ENCODE data around the gene SPR.
A peak's percentile ranks its signal among the peaks of the same experiment; 100 is the strongest.

SPR gene

DNA sequence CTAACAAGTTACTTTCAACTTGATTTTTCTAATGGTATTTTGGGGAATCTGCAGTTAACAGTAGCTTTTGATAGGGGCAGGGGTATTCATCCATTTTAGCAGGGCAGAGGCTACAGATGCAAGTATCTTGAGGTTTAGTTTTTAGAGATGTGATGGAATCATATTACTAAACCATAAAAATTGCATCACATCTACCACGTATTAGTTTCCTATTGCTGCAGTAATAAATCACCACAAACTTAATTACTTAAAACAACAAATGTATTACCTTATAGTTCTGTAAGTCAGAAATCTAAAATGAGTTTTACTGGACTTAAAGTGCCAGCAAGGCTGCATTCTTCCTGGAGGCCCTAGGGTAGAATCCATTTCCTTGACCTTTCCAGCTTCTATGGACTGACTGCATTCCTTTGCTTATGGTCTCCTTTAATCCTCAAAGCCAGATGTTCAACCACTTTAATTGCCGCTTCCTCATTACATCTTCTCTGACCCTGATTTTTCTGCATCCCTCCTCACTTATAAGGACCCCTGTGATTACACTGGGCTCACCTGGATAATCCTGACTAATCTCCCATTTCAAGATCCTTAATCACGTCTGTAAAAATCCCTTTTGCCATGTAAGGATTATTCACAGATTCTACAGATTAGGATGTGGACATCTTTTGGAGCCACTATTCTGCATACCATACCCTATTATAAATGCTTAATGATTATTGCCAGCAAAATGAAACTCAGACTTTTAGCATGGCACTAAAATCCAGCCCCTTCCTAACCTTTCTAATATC, 39.5 kb upstream of the SPR start:
- peaks cover 8% of the 10 kb centered on the region for H3K27me3 ChIP-seq (replicated peaks)
- in situ Hi-C loops (cut with HindIII; ENCODE audit: low pct_ligation_motif_present, low sequenced_read_pairs), result no loop called here

GRCh38 chr2:72848436-72849137, 38.6 kb upstream of the SPR start:
- no peak for TF ChIP-seq CTCF (IDR thresholded peaks at IDR 0.05; ENCODE audit: low read depth, low read length, missing control alignments)
- in situ Hi-C loops (cut with HindIII; ENCODE audit: low pct_ligation_motif_present, low sequenced_read_pairs), result no loop called here
- Histone ChIP-seq H3K27ac (no peak overlapping the region), H3K27me3 (replicated peaks) (peaks cover 8% of the 10 kb centered on the region), H3K36me3 (replicated peaks) (no peaks in the 10 kb centered on the region), H3K4me3 (ENCODE audit: low read depth, low read length) (no peak overlapping the region)
- DNase-seq, result no peak

More for the DNA sequence above, 39.5 kb upstream of the SPR start:
- TF ChIP-seq CTCF (IDR thresholded peaks at IDR 0.05; ENCODE audit: low read depth, low read length, missing control alignments), result no peak
- Histone ChIP-seq H3K27ac (no peak overlapping the region), H3K36me3 (replicated peaks) (no peaks in the 10 kb centered on the region), H3K4me3 (ENCODE audit: low read depth, low read length) (no peak overlapping the region)
- DNase-seq, result no peak

DNA sequence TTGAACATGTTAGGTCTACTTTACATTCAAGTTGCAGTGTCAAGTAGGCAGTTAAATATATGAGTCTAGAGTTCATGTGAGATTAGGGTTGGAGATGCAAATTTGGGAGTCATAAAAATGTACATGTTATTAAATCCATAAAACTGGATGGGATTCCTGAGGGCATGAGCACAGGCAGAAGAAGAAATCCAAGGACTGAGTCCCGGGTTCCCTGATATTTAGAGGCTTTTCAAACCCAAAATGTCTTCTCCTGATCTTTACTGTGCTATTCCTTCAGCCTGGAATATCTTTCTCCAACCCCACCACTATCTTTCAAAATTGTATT, 38.1 kb upstream of the SPR start:
- in situ Hi-C loops (cut with HindIII; ENCODE audit: low pct_ligation_motif_present, low sequenced_read_pairs), result no loop called here
- no peak for TF ChIP-seq CTCF (IDR thresholded peaks at IDR 0.05; ENCODE audit: low read depth, low read length, missing control alignments)
- Histone ChIP-seq H3K4me3 (ENCODE audit: low read depth, low read length) (no peak overlapping the region), H3K27ac (no peak overlapping the region), H3K27me3 (replicated peaks) (peaks cover 10% of the 10 kb centered on the region), H3K36me3 (replicated peaks) (no peaks in the 10 kb centered on the region)
- DNase-seq, result no peak

GRCh38 chr2:72851333-72851732, 35.9 kb upstream of the SPR start:
- Histone ChIP-seq H3K27me3 (replicated peaks) (peaks cover 12% of the 10 kb centered on the region), H3K36me3 (replicated peaks) (no peaks in the 10 kb centered on the region), H3K27ac (no peak overlapping the region), H3K4me3 (ENCODE audit: low read depth, low read length) (no peak overlapping the region)
- in situ Hi-C loops (cut with HindIII; ENCODE audit: low pct_ligation_motif_present, low sequenced_read_pairs), result no loop called here
- DNase-seq, result no peak
- TF ChIP-seq CTCF (IDR thresholded peaks at IDR 0.05; ENCODE audit: low read depth, low read length, missing control alignments), result no peak

DNA sequence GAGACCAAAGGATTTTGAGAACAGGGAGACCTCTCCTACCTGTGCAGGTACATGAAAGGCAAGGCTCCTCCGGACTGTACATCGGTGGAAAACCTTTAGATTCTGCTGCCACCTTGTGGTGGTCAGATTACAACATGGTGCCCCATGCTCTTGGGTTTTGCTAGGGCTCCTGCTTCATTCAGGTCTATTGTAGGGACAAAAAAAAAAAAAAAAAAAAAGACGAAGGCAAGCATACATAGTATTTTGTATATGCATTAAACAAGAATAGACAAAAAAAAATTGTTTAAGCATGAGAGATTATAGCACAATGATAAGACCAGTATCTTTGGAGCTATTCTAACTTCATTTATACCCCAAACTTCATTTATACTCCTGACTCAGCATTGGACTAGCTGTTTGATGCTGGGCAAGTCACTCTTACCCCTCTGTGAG, 27.4 kb upstream of the SPR start:
- H3K4me3 ChIP-seq (ENCODE audit: low read depth, low read length), result no peak overlapping the region
- peaks cover 3% of the 10 kb centered on the region for H3K27me3 ChIP-seq (replicated peaks)
- in situ Hi-C loops (cut with HindIII; ENCODE audit: low pct_ligation_motif_present, low sequenced_read_pairs), result no loop called here
- DNase-seq, result peak; percentile 55
- no peaks in the 10 kb centered on the region for H3K36me3 ChIP-seq (replicated peaks)
- TF ChIP-seq CTCF (IDR thresholded peaks at IDR 0.05; ENCODE audit: low read depth, low read length, missing control alignments), result peak; percentile 80
- H3K27ac ChIP-seq, result no peak overlapping the region

All from brain microvascular endothelial cell (primary cell).